WERI-Rb-1 (cell line): Measurements from ENCODE around the gene GPBAR1.

Source experiments
- DNase-seq: peaks from one replicate; pipeline ENCODE4 v3.0.0-alpha.2; 2020
- H3K27ac ChIP-seq: fragments of 250-450 bp; sonication (Bioruptor Pico); 2 replicates; pipeline ENCODE4 v1.5.1; 2020; ENCODE audit warnings: mild to moderate bottlenecking, moderate library complexity
- H3K27me3 ChIP-seq: fragments of 250-450 bp; sonication (Bioruptor Pico); 2 replicates; pipeline ENCODE4 v1.5.1; 2021; ENCODE audit warnings: mild to moderate bottlenecking, low read depth, moderate library complexity; ENCODE audit not compliant: insufficient read depth, severe bottlenecking
- H3K36me3 ChIP-seq: fragments of 250-450 bp; sonication (Bioruptor Pico); 2 replicates; pipeline ENCODE4 v1.5.1; 2020; ENCODE audit warnings: mild to moderate bottlenecking, moderate library complexity
- H3K4me3 ChIP-seq: 2 replicates; pipeline ENCODE4 v1.5.1; 2011; ENCODE audit warnings: low read depth, mild to moderate bottlenecking, control low read depth, low read length
- H3K9me3 ChIP-seq: fragments of 250-450 bp; sonication (Bioruptor Pico); 2 replicates; pipeline ENCODE4 v1.5.1; 2021; ENCODE audit warnings: mild to moderate bottlenecking, moderate library complexity; ENCODE audit not compliant: severe bottlenecking
- CTCF ChIP-seq: IDR thresholded peaks from 2 replicates; pipeline ENCODE4 v1.5.1; 2011; ENCODE audit warnings: low read depth, mild to moderate bottlenecking, control low read depth, inconsistent platforms, low read length

Gene GPBAR1

DNA sequence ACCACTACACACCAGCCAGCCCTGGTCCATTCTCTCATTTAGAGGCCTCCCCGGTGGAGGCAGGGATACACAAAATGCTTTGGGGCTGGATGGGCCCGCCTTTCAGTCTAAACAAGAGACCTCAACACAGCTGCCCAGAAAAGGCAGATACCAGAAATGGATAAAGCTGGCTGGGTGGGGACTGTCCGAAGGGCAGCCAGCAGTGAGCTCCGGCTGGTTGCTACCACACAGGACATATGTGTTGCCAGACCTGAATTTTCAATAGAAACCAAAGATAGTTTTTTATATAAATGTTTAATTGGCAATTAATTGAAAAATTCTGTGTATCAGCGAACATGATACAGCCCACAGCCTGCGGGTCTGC, 1.4 kb downstream of the GPBAR1 start:
- no peak for DNase-seq
- Histone ChIP-seq H3K4me3 (no peak overlapping the region), H3K27ac (peak overlapping the region; percentile 12; the same call in 1 of the 2 replicates), H3K27me3 (no peaks in the 10 kb centered on the region), H3K36me3 (peaks cover 27% of the 10 kb centered on the region), H3K9me3 (no peaks in the 10 kb centered on the region)
- TF ChIP-seq CTCF = no peak

DNA sequence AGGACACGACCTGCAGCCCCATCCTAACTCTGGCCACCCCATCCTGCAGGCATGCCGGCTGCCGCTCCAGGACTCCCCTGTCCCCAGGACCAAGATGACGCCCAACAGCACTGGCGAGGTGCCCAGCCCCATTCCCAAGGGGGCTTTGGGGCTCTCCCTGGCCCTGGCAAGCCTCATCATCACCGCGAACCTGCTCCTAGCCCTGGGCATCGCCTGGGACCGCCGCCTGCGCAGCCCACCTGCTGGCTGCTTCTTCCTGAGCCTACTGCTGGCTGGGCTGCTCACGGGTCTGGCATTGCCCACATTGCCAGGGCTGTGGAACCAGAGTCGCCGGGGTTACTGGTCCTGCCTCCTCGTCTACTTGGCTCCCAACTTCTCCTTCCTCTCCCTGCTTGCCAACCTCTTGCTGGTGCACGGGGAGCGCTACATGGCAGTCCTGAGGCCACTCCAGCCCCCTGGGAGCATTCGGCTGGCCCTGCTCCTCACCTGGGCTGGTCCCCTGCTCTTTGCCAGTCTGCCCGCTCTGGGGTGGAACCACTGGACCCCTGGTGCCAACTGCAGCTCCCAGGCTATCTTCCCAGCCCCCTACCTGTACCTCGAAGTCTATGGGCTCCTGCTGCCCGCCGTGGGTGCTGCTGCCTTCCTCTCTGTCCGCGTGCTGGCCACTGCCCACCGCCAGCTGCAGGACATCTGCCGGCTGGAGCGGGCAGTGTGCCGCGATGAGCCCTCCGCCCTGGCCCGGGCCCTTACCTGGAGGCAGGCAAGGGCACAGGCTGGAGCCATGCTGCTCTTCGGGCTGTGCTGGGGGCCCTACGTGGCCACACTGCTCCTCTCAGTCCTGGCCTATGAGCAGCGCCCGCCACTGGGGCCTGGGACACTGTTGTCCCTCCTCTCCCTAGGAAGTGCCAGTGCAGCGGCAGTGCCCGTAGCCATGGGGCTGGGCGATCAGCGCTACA, 2.1 kb downstream of the GPBAR1 start:
- Histone ChIP-seq H3K36me3 (peaks cover 32% of the 10 kb centered on the region), H3K4me3 (no peak overlapping the region), H3K9me3 (no peaks in the 10 kb centered on the region), H3K27ac (no peak overlapping the region), H3K27me3 (no peaks in the 10 kb centered on the region)
- no peak for TF ChIP-seq CTCF
- no peak for DNase-seq

- no peak for DNase-seq
- H3K9me3 ChIP-seq = no peaks in the 10 kb centered on the region
- no peak for TF ChIP-seq CTCF
- no peak overlapping the region for H3K27ac ChIP-seq
- no peaks in the 10 kb centered on the region for H3K27me3 ChIP-seq
- H3K36me3 ChIP-seq = peaks cover 35% of the 10 kb centered on the region
- no peak overlapping the region for H3K4me3 ChIP-seq
These were observed 3.2 kb downstream of the GPBAR1 start for GRCh38 chr2:218263817-218264641.

DNA sequence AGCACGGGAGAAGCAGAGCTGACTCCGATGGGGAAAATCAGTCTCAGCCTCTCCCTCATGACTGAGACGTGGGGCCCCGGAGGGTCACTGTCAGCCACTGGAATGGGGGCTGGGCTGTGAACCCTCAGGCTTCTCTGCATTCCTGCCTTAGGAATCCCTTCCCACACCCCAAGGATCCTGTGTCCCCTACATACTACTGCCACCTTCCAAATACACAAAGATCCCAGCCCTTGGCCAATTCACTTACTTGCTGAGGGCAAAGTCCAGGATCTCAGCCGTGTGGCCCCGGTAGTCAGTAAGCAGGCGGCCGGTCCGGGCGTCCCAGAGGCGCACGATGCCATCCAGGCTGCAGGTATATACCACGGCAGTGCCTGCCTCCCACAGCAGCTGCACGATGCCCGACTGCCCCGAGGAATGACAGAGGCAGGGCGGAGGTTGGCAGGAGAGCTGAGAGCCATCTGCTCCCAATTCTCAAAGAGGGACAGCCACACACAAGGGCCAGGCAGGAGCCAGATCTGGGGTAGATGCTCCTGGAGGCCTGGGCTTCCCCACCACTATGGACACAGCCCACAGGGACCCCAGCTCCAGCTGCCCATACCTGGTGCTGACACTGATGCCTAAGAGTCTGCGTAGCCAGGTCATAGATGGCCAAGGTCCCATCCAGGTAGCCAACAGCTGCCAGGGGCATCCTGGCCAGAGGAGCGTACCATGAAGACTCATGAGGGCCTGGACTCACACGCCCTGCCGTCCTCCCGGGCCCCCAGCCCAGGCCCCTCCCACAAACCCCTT, 4.2 kb downstream of the GPBAR1 start:
- no peak for DNase-seq
- no peaks in the 10 kb centered on the region for H3K27me3 ChIP-seq
- no peak overlapping the region for H3K27ac ChIP-seq
- TF ChIP-seq CTCF = no peak
- peaks cover 35% of the 10 kb centered on the region for H3K36me3 ChIP-seq
- no peaks in the 10 kb centered on the region for H3K9me3 ChIP-seq
- no peak overlapping the region for H3K4me3 ChIP-seq

DNA sequence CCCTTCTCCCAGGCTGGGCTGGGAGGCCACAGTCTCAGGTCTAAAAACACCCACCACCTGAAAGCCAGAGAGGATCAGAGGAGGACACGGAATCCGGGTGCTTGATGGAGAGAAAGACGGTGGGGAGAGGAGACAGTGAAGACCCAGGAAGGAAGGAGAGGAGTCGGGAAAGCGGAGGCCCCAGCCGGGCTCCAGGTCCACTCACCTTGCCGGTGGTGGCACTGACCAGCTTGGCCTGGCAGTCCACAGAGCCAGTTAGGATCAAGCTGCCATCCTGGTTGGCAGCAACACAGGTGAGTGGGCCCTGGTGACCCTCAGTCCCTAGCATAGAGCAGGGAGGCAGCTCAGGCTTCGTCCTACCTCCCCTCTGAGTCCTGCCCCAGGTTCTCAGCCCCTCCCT, 4.8 kb downstream of the GPBAR1 start:
- Histone ChIP-seq H3K4me3 (no peak overlapping the region), H3K36me3 (peaks cover 35% of the 10 kb centered on the region)

More for the DNA sequence above, 4.8 kb downstream of the GPBAR1 start:
- Histone ChIP-seq H3K9me3 (no peaks in the 10 kb centered on the region), H3K27me3 (no peaks in the 10 kb centered on the region), H3K27ac (no peak overlapping the region)
- no peak for TF ChIP-seq CTCF
- DNase-seq = no peak
